GM19035 (cell line): ENCODE results near the gene UNC93B1.
"Not testable (repeated sequence)": the region's sequence is repeated elsewhere in the genome, so short reads cannot be mapped to it uniquely, and the experiment has no call there.

ENCODE experiments used
- ATAC-seq: cut with Tn5 transposase; IDR thresholded peaks from one replicate; pipeline ENCODE4 v1.9.1; 2021; ENCODE audit not compliant: unreplicated experiment

UNC93B1 gene

DNA sequence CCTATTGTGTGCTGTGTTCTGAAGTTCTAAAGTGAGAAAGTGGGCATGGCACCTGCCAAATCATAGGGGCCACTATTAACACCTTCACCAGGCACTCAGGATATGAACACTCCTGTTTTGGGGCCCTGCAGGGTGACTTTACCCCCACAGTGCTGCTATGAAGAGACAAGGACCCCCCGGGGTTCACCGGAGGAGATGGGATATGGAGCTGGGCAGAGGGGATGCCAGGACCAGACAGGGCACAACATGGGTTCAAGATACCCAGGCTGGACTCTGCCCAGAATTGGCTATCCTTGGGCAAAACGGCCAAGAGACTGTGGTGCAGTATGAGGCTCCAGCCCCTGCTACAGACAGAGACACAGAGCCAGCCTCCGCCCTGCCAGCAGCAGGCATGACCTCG, 9.5 kb downstream of the UNC93B1 start:
- not testable (repeated sequence) for ATAC-seq

- ATAC-seq: not testable (repeated sequence)
Measured at GRCh38 chr11:67993821-67994220, 10.1 kb downstream of the UNC93B1 start.

DNA sequence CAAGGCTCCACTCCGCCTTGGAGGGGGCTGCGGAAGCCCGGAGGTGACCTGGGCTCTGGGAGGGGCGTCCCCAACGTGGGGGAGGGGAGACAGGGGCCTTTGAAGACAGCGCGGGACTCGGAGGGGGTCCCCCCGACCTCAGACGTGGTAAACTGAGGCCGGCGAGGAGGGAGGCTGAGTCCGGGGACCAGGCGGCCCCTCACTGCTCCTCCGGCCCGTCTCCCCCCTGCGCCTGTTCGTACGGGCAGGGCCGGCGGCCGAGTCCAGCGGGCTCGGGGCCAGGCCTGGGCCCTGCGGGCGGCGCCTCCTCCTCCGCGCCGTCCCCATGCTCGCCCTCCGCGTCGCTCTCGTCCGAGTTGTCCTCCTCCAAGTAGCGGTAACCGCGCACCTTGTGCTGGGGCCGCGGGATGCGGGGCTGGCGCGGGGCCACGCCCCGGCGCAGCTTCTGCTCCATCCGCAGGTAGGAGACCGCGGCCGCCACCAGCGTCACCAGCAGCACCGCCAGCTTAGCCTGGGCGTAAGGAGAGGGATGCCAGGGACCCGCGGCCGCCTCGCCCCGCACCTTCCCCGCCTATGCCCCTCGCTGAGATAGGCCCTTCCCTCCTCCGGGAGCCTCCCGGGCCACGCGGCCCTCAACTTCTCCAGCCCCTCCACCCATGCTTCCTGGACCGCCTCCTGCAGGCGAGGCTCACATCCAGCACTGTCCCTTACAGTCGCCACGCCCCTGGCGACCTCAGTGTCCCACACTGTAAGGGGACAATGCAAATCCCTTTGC, 12.4 kb downstream of the UNC93B1 start:
- not testable (repeated sequence) for ATAC-seq

DNA sequence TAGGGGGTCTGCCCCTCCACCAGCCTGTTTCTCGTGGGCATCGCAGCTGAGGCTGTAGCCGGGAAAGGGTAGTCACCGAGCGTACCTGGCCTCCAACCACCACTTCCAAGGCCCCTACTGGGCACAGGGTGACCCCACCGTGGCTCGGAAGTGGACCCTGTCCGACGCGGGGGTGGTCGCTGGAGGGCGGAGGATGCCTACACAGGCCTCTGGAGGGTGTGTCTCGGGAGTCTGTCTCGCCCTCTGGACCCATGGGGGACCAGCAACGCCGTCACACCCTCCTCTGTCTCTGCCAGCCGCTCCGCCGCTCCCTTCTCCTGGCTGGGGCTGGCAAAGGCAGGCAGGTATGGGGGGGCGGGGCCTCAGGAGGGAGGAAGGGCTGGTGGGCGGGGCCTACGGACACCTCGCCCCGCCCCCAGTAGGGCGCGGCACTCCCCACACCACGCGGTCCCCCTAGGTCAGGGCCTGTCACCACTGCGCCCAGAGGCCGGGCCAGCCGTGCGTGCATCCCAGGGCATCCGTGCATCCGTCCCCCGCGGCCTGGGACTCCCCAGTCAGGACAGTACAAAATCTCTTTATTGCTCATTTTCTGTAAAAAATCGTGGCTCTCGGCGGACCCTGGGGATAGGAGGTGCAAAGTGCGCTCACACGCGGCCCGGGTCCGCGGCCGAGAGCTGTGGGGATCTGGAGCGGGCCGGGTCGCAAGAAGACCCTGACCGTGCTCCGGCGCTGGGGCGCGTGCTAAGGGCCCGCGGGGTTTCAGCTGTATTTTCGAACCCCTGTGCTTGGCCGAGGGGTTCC, 13.2 kb downstream of the UNC93B1 start:
- not testable (repeated sequence) for ATAC-seq

DNA sequence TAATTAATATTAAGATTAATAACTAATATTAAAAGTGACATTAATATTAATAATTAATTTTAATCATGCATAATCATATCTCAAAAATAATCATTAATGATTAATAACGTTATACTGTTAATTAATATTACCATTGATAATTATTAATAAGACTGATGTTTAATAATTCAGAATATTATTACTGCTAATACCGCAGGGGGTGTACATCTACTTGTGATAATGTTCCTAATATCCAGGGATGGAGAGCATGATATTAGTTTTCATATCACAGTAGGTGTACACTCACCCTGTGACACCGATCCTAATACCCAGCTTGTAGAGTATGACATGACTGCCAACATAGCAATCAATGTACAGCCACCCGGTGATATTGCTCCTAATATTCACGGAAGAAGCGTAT, 18.6 kb downstream of the UNC93B1 start:
- ATAC-seq: not testable (repeated sequence)

DNA sequence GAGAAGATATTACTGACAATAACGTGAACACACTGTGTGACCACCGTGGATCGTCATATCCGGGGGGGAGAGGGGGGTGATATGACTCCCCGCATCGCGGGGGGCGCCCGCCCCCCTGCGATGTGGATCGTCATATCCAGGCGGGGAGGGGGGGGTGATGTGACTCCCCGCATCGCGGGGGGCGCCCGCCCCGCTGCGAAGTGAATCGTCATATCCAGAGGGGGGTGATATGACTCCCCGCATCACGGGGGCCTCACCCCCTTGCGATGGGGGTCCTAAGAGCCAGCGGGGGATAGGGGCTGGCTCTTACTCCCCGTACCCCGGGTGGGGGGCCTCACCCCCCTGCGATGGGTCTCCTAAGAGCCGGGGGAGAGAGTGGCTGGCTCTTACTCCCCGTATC, 19.9 kb downstream of the UNC93B1 start:
- ATAC-seq: no peak

GRCh38 chr11:67982255-67982857, 21.5 kb downstream of the UNC93B1 start:
- ATAC-seq: not testable (repeated sequence)

- not testable (repeated sequence) for ATAC-seq
Measured at GRCh38 chr11:67981226-67981625, 22.7 kb downstream of the UNC93B1 start.

DNA sequence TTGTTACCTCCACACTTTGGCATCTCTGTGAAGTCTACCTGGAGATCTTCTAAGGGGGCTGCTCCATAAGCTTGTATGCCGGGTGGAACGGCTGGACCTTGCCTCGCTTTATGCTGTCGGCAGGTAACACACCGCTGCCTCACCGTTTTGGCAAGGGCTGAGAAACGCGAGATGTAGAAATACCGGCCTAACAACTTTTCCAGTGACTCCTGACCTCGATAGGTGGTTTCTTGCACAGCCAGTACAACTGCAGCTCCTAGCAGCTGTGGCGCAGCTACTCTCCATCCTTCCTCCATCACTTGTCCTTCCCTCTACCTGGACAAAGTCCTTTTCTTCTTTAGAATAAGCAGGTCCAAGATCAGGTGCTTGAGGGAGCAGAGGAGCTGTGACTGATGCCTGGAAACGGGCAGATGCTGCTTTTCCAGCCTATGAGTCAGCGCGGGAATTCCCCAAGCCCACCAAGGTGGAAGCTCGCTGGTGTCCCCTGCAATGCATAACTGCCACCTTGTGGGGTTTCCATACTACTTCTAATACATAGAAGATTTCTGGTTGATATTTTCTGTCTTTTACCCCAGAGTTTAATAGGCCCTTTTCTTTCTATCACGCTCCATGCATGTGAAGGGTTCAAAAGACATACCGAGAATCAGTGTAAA, 25.0 kb downstream of the UNC93B1 start:
- ATAC-seq: not testable (repeated sequence)

GRCh38 chr11:67974746-67975145, 29.2 kb downstream of the UNC93B1 start:
- not testable (repeated sequence) for ATAC-seq

GRCh38 chr11:67965830-67966348, 38.0 kb downstream of the UNC93B1 start:
- ATAC-seq: not testable (repeated sequence)

- not testable (repeated sequence) for ATAC-seq
Measured at GRCh38 chr11:67964746-67965145, 39.2 kb downstream of the UNC93B1 start.

DNA sequence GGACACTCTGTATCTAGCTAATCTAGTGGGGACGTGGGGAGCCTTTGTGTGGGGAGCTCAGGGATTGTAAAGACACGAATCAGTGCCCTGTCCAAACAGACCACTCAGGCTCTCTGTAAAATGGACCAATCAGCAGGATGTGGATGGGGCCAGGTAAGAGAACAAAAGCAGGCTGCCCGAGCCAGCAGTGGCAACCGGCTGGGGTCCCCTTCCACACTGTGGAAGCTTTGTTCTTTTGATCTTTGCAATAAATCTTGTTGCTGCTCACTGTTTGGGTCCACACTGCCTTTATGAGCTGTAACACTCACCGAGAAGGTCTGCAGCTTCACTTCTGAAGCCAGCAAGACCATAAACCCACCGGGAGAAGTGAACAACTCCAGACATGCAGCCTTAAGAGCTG, 40.0 kb downstream of the UNC93B1 start:
- ATAC-seq: not testable (repeated sequence)

DNA sequence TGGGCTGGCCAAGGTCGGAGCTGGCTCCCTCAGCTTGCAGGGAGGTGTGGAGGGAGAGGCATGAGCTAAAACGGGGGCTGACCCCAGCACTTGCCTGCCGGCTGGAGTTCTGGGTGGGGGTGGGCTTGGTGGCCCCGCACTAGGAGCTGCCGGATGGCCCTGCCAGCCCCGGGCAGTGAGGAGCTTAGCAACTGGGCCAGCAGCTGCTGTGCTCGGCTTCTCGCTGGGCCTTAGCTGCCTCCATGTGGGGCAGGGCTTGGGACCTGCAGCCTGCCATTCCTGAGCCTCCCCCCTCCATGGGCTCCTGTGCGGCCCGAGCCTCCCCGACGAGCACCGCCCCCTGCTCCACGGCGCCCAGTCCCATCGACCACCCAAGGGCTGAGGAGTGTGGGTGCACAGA, 40.7 kb downstream of the UNC93B1 start:
- not testable (repeated sequence) for ATAC-seq

DNA sequence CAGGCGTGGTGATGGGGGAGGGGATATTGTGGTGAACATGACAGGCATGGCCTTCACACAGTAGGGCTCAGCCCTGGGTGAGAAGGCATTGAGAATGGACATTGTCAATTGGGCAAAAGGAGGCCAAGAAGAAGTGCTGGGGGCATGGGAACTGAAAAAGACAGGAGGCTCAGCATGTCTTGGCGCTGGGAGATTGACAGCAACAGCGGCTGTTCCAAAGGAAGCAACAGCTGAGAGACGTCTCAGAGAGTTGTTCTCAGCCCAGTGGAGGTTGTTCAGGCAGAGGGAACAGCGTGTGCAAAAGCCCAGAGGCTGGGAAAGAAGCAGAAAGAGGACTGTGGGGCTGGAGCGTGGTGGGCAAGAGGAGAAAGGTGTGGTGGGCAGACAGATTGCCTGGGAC, 47.7 kb downstream of the UNC93B1 start:
- not testable (repeated sequence) for ATAC-seq

DNA sequence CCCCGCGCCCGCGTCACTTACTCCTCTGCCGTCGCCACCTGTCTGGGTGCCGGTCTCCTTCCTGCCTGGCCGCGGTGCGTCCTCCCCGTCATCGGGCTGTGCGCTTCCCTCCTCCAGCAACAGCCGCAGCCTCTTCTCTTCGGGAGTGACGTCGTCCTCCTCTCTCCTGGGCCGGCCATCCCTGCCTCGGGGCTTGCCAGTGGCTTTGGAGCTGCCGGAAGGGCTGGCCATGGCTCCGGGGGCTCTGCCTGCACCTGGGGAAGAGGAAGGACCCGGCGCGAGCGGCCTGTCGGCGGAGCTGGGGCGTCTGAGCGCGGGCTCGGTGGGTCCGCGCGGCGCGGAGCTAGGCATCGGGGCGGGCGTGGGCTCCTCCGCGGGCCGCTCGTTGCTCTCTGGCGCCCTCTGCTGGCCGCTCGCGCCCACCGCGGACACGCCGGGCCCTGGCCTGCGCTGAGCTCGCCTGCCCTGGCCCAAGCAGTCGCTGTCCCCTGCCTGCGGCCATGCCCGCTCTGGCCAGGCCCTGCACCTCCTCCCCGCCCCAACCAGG, 48.4 kb downstream of the UNC93B1 start:
- not testable (repeated sequence) for ATAC-seq

DNA sequence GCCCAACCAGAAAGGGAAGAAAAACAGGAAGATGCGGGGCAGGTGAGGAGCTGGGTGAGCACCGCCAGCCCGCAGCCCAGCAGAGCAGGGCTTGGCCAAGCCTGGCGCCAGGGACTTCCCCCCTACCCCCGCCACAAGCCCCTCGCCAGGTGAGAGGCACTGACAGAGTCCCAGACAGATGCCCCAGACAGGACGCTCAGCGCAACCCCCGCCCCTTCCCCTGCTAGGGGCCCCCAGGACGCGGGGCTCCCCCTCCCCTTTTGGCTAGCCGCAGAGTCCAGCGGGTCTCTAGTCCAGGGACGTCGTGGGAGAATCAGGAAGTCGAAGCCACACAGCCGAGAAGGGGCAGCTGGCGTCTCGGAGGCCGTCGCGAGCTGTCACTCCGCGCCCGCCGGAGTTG, 48.9 kb downstream of the UNC93B1 start:
- ATAC-seq: not testable (repeated sequence)

GRCh38 chr11:67954251-67954650, 49.6 kb downstream of the UNC93B1 start:
- not testable (repeated sequence) for ATAC-seq

DNA sequence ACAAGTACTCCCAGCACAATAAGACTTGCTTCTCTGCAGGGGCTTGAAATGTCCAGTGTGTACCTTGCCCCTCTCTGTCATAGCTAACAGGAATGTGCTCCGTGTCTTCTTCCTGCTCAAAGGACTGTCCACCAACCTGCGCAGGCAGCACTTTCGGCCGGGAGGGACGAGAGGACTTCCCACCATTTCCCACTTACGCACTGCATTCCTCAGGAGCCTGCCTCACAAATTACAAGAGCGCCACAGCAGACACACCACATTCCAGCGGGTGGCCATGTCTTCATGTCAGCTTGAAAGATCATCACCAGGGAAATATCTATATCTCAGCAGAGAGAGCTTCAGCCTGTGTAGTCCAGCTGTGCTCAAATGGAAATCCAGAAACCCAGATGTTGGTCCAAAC, 53.2 kb downstream of the UNC93B1 start:
- ATAC-seq: not testable (repeated sequence)

DNA sequence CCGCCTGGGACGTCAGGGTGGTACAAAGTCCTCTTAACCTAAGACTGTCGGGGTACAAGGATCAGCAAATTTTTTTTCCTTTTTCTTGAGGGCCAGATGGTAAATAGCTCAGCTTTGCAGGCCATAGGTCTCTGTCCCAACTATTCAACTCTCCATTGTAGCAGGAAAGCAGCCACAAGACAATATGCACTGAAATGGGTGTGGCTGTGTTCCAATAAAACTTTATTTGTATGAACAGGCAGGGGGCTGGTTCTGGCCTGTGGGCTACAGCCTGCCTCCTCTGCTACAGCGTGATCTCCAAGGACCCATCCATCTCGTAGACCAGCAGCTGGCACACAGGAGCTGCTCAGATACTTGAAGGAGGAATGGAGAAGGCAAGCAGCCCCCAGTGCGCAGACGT, 56.1 kb downstream of the UNC93B1 start:
- not testable (repeated sequence) for ATAC-seq
